HG03025 (cell line): ENCODE results near the gene SYNGR2.

Experiments used
- ATAC-seq: cut with Tn5 transposase; IDR thresholded peaks from one replicate; pipeline ENCODE4 v1.9.1; 2021; ENCODE audit warnings: mild to moderate bottlenecking, moderate library complexity; ENCODE audit not compliant: unreplicated experiment, low FRiP score

The SYNGR2 gene

DNA sequence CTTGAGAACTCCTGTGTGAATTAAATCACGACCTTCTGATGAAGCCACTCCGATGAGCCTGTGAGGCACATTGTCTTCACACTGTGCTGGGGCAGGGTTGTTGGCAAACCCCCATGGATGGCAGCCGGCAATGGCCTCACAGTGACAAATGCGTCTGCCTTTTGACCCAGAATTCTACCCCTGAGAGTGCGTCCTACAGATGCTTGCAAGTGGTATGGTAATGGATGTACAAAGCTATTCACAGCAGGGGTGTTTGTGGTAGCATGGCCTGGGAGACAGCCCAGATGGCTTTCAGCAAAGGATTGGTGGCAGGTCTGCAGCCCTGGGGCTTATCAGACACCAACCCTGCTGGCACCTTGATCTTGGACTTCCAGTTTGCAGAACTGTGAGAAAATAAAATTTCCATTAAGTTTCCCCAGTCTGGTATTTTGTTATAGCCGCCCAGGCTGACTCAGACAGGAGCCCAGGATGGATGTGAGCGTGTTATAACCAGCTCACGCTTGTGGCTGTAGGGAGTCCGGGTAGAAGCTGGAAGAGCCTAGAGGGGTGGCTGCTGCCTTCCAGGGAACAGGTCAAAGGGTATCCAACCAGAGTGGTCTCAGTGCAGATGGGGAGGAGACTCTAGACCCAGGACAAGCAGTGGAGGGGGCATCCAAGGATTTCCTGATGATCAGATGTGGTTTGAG is 28.9 kb downstream of the SYNGR2 start:
- no peak for ATAC-seq

DNA sequence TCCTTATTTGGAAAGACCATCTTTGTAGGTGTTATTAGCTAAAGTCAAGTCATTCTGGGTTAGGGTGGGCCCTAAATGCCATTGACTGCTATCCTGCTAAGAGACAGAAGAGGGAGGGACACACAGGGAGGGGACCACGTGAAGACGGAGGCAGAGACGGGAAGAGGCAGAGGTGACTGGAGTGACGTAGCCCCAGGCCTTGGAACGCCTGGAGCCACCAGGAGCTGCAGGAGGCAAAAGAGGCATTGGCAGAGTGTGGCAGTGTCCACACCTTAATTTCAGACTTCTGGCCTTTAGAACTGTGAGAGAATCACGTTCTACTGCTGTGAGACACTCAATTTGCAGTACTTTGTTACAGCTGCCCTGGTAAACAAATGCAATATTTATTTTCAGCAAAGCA is 32.1 kb downstream of the SYNGR2 start:
- no peak for ATAC-seq

DNA sequence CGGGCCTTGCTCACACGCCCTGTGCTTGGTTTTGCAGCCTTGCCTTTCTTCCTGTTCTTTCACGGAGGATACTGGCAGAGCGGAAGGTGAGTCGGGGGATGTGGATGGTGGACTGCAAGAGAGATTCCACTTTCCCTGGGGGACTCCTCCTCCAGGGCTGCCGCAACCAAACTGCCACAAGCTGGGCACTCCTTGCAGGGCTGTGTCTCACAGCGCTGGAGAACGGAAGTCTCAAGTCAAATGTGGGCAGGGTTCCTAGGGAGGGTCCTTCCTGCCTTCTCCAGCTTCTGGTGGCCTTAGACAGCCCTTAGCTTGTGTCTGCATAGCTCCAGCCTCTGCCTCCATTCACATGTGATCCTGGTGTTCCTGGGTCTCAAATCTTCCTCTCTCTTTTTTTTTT is 34.3 kb downstream of the SYNGR2 start:
- no peak for ATAC-seq

DNA sequence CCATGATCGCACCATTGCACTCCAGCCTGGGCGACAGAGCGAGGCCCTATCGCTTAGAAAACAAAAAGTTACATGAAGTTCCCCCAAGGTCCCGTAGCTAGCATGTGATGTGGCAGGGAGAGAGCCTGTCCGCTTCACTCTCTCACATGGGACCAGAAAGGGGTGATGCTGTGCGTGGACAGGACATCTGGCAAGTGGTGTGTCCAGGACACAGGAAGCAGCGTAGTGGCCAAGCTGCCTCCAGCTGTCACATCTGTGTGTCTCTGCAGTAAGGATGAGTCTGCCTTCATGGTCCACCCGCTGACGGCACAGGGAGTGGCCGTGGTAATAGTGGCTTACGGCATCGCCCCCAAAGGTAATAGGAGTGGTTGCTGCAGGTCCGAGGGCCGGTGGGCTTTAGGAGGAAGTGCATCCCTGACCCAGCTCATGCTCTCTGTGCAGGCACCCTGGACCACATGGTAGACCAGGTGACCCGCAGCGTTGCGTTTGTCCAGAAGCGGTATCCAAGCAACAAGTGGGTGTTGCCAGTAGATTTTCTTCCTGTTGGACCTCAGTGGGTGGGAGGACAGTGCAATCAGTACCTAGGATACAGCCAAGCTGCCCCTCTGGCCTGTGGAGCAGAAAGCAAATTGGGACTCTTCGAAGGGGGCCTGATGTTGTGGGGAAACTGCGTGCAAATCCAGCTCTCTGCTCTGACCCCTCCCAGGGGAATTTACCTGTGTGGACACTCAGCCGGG is 36.2 kb downstream of the SYNGR2 start:
- ATAC-seq: no peak

DNA sequence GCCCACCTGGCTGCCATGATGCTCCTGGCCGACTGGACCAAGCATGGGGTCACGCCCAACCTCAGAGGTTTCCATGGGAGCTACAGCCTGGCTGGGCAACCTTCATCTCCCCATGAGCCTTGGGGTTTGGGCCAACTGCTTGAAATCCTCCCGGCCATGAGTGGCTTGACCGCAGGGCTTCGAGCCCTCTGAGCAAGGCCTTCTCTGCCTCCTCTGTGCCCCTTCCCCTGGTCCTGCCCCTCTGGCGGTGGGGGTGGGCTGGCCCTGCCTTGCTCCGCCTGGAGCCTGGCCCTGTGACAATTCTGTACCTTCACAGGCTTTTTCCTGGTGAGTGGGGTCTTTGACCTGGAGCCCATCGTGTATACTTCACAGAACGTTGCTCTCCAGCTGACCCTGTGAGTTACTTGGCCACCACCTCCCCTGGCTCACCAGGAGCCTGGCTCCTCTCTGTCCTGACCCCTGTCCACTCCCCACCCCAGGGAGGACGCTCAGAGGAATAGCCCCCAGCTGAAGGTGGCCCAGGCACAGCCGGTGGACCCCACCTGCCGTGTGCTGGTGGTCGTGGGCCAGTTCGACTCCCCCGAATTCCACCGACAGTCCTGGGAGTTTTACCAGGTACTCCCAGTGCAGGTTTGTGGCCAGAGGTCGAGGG is 36.9 kb downstream of the SYNGR2 start:
- no peak for ATAC-seq

DNA sequence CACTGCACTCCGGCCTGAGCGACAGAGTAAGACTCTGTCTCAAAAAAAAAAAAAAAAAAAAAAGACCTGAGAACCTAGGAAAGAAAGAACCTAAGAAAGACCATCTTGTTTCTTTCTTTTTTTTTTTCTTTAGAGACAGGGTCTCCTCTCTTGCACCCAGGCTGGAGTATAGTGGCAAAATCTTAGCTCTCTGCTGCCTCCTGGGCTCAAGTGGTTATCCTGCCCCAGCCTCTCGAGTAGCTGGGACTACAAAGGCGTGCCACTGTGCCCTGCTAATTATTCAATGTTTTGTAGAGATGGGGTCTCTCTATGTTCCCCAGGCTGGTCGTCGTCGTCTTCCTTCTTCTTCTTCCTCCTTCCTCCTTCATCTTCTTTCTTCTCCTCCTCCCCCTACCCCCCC is 37.9 kb downstream of the SYNGR2 start:
- ATAC-seq: no peak

DNA sequence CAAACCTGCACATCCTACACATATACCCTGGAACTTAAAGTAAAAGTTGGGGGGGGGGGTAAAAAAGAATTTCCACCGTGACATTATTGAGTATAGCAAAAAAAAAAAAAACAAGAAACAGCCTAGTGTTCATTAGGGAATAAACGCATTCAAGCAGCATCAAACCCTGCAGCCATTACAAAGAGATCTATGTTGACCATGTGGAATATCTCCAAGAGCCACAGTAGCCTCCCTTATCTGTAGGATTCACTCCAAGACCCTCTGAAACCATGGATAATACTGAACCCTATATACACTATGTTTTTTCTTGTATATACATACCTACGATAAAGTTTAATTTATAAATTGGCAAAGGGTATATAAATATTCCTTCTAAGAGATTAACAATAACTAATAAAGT is 40.1 kb downstream of the SYNGR2 start:
- ATAC-seq: no peak

DNA sequence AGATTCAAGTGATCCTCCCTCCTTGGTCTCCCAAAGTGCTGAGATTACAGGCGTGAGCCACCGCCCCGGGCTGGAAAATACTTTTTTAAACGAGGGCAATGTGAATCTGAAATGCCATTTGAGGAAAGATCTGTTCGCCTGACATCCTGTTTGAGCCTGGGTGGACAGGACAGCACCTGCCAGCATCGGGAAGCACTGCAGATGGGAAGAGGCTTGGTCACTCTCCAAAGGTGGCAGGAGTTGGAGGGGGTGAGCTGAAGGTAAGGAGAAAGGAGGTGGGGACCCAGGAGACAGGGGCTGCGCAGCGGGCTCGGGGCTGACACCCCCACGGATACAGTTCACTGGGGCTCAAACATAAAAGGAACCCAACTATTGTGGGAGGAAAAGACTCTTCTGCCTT is 41.7 kb downstream of the SYNGR2 start:
- no peak for ATAC-seq

DNA sequence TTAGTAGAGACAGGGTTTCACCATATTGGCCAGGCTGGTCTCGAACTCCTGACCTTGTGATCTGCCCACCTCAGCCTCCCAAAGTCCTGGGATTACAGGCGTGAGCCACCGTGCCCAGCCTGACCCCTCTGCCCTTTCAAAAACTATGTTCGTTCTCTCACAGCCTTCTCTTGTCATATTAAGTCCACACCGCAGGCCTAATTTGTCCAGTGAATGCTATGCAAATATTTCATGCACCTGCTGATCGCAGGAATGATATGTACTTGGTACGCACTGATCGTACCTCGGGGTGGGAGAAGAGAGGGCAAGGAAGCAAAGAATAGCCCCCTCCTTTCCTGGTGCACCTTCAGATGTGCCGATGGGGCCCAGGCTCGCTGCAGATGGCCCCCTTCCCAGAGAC is 42.7 kb downstream of the SYNGR2 start:
- no peak for ATAC-seq

DNA sequence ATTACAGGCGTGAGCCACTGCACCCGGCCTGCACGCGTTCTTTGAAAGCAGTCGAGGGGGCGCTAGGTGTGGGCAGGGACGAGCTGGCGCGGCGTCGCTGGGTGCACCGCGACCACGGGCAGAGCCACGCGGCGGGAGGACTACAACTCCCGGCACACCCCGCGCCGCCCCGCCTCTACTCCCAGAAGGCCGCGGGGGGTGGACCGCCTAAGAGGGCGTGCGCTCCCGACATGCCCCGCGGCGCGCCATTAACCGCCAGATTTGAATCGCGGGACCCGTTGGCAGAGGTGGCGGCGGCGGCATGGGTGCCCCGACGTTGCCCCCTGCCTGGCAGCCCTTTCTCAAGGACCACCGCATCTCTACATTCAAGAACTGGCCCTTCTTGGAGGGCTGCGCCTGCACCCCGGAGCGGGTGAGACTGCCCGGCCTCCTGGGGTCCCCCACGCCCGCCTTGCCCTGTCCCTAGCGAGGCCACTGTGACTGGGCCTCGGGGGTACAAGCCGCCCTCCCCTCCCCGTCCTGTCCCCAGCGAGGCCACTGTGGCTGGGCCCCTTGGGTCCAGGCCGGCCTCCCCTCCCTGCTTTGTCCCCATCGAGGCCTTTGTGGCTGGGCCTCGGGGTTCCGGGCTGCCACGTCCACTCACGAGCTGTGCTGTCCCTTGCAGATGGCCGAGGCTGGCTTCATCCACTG is 45.8 kb downstream of the SYNGR2 start, which contains the start of gene BIRC5:
BIRC5 (plus strand) TSS at position 238 of the 690 bp plus-strand sequence; CDS start at position 302, 64 bp downstream.
- ATAC-seq: no peak

DNA sequence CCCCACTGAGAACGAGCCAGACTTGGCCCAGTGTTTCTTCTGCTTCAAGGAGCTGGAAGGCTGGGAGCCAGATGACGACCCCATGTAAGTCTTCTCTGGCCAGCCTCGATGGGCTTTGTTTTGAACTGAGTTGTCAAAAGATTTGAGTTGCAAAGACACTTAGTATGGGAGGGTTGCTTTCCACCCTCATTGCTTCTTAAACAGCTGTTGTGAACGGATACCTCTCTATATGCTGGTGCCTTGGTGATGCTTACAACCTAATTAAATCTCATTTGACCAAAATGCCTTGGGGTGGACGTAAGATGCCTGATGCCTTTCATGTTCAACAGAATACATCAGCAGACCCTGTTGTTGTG is 46.3 kb downstream of the SYNGR2 start:
- ATAC-seq: no peak

DNA sequence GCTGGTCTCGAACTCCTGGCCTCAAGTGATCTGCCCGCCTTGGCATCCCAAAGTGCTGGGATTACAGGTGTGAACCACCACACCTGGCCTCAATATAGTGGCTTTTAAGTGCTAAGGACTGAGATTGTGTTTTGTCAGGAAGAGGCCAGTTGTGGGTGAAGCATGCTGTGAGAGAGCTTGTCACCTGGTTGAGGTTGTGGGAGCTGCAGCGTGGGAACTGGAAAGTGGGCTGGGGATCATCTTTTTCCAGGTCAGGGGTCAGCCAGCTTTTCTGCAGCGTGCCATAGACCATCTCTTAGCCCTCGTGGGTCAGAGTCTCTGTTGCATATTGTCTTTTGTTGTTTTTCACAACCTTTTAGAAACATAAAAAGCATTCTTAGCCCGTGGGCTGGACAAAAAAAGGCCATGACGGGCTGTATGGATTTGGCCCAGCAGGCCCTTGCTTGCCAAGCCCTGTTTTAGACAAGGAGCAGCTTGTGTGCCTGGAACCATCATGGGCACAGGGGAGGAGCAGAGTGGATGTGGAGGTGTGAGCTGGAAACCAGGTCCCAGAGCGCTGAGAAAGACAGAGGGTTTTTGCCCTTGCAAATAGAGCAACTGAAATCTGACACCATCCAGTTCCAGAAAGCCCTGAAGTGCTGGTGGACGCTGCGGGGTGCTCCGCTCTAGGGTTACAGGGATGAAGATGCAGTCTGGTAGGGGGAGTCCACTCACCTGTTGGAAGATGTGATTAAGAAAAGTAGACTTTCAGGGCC is 51.2 kb downstream of the SYNGR2 start:
- no peak for ATAC-seq
